Astrocyte of the spinal cord (primary cell): ENCODE data around the gene KCNIP4.

ENCODE experiments used
- DNase-seq: peaks from one replicate; pipeline ENCODE4 v3.0.0; 2011; ENCODE audit warnings: low read depth, low spot score
- H3K4me3 ChIP-seq: 2 replicates; pipeline ENCODE4 v1.5.1; 2011; ENCODE audit warnings: low read depth, mild to moderate bottlenecking, low read length, moderate library complexity
- in situ Hi-C: cut with HindIII; loops from 2 replicates; pipeline ENCODE4 v1.10.0; 2017; ENCODE audit warnings: low sequenced_read_pairs
- TF ChIP-seq, protein P1 (sequence below): IDR thresholded peaks from 2 replicates; pipeline ENCODE4 v1.5.1; 2012; ENCODE audit warnings: low read depth, mild to moderate bottlenecking, low read length, inconsistent platforms

The KCNIP4 gene

DNA sequence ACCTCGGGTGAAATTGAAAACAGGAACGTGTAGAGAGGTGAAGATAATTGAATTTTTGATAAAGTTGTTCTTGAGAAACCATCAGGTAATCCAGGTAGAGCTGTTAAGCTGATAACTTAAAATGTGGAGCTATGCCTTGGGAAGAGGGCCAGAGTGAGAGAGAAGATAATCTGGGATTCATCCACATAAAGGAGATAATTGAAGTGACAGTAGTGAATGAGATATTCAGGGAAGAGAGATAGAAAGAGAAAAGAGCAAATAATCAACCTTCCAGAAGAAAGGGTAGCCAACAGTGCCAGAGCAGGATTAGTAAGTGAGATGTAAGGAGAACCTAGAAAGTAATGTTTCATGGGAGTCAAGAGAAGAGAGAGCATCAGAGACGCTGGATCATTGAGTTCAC is 950.7 kb downstream of the KCNIP4 start:
- no peak overlapping the region for H3K4me3 ChIP-seq
- in situ Hi-C loops, result no loop called here
- no peak for DNase-seq
- TF ChIP-seq, protein P1, sequence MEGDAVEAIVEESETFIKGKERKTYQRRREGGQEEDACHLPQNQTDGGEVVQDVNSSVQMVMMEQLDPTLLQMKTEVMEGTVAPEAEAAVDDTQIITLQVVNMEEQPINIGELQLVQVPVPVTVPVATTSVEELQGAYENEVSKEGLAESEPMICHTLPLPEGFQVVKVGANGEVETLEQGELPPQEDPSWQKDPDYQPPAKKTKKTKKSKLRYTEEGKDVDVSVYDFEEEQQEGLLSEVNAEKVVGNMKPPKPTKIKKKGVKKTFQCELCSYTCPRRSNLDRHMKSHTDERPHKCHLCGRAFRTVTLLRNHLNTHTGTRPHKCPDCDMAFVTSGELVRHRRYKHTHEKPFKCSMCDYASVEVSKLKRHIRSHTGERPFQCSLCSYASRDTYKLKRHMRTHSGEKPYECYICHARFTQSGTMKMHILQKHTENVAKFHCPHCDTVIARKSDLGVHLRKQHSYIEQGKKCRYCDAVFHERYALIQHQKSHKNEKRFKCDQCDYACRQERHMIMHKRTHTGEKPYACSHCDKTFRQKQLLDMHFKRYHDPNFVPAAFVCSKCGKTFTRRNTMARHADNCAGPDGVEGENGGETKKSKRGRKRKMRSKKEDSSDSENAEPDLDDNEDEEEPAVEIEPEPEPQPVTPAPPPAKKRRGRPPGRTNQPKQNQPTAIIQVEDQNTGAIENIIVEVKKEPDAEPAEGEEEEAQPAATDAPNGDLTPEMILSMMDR, result no peak

DNA sequence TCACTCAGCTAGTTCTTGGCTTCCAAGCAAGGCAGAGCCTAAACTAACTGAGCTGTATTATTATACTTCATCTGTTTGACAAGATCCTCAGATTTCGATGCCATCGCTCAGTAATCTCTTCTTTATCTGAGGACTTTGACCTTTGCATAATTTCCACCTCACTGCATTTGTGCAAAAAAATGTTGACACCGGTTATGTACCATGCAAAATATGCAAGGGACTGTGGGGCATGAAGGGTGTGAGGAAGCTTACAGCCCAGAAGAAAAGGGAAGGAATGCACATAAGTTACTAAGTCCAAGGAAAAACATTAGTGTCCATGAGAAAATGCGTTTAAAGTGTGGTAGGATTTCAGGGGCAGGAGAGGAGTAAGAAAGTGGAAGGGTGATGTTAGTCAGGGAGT is 953.0 kb downstream of the KCNIP4 start:
- H3K4me3 ChIP-seq, result no peak overlapping the region
- TF ChIP-seq, protein P1, result no peak
- no peak for DNase-seq
- in situ Hi-C loops, result no loop called here

DNA sequence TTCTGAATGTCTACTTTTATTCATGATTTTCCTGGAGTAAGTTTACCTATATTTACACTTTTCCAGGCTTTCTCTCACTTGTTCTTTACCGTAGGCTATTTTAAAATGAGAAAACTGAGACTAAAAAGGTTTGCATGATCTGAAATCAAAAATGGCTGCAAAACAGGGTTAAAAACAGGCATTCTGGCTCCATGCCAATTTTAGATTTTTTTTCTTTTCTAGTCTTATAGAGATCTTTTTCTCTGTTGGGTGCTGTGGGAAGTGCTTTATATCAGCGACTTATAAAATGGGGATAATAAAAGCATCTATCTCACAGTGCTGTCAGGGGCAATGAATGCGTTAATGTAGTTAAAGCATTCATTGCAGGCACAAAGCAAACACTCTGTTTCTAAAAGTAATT is 953.6 kb downstream of the KCNIP4 start:
- TF ChIP-seq, protein P1, result no peak
- in situ Hi-C loops, result no loop called here
- DNase-seq, result no peak
- no peak overlapping the region for H3K4me3 ChIP-seq

DNA sequence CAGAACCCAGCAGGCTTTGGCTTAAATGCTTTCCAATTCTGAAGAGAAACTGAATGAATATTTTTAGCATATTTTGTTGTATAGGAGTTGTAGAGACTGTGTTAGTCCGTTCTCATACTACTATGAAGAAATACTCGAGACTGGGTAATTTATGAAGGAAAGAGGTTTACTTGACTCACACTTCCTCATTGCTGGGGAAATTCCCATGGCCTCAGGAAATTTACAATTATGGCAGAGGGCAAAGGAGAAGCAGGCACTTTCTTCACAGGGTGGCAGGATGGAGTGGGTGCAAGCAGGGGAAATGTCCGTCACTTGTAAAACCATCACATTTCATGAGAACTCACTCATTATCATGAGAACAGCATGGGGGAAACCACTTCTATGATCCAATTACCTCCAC is 956.6 kb downstream of the KCNIP4 start:
- no peak for DNase-seq
- in situ Hi-C loops, result no loop called here
- H3K4me3 ChIP-seq, result no peak overlapping the region
- TF ChIP-seq, protein P1, result no peak

DNA sequence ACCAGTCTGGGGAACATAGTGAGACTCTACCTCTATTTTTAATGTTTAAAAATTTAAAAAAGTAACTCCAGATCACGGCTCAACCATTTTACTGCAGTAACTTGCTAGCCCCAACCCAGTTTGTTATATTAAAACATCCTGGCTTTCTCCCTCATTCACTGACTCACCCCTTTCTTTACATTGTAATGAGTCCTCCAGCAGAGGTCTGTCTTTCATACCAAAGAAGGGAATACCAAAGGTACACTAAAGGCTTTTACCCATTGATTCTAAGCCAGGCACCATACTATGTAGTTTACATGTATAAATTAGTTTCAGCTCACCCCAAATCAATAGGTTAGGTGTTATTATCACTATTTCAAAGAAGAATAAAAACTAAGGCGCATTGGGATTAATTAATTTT is 961.4 kb downstream of the KCNIP4 start:
- TF ChIP-seq, protein P1, result no peak
- no peak for DNase-seq
- no peak overlapping the region for H3K4me3 ChIP-seq
- in situ Hi-C loops, result no loop called here

DNA sequence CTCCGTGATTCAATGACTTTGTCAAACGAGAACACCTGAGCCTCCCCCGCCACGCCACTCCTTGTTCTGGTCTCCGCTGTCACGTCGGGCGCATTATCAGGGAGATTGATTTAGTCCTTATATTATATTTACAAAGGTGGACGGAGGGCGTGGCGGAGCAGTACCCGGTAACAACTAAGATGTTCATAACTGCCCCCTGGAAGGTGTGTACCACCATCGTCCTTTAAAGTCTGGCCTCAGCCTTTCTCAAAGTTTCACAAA is 964.1 kb downstream of the KCNIP4 start:
- TF ChIP-seq, protein P1, result no peak
- no peak overlapping the region for H3K4me3 ChIP-seq
- in situ Hi-C loops, result no loop called here
- no peak for DNase-seq
